Thymus (tissue), 11 donors: Measurements from ENCODE around the gene ZNF586. TPM values are rescaled to one million over a fixed set of nuclear protein-coding genes. Genes with fewer than 3 reads are reported as not detected.
A peak's percentile ranks its signal among the peaks of the same experiment; 100 is the strongest.
"Not testable (repeated sequence)": the region's sequence is repeated elsewhere in the genome, so short reads cannot be mapped to it uniquely, and the experiment has no call there.

ENCODE experiments used
- DNase-seq, 9 donors: peaks; one replicate each; pipeline ENCODE4 v3.0.0-alpha.2; 2013; ENCODE audit warnings: low spot score in 9 of 9, low read depth in 6 of 9, missing footprints in 1 of 9
- H3K27ac ChIP-seq, 2 donors: one replicate each; pipeline ENCODE4 v1.5.1; 2013; ENCODE audit warnings: control low read depth in 1 of 2, low read depth in 1 of 2, low read length in 1 of 2, mild to moderate bottlenecking in 1 of 2, moderate library complexity in 1 of 2
- H3K27me3 ChIP-seq, 2 donors: one replicate each; pipeline ENCODE4 v1.5.1; 2013; ENCODE audit warnings: low read length in 1 of 2; ENCODE audit not compliant: control insufficient read depth in 2 of 2, insufficient read depth in 1 of 2
- H3K36me3 ChIP-seq, 2 donors: one replicate each; pipeline ENCODE4 v1.5.1; 2013; ENCODE audit warnings: low read length in 1 of 2, mild to moderate bottlenecking in 1 of 2, moderate library complexity in 1 of 2; ENCODE audit not compliant: control insufficient read depth in 2 of 2, insufficient read depth in 2 of 2
- H3K4me1 ChIP-seq, 2 donors: one replicate each; pipeline ENCODE4 v1.5.1; 2013; ENCODE audit warnings: low read length in 2 of 2; ENCODE audit not compliant: control insufficient read depth in 2 of 2, insufficient read depth in 2 of 2
- H3K4me3 ChIP-seq, 2 donors: one replicate each; pipeline ENCODE4 v1.5.1; 2013; ENCODE audit warnings: low read length in 2 of 2, control low read depth in 1 of 2, mild to moderate bottlenecking in 1 of 2
- H3K9me3 ChIP-seq, 2 donors: one replicate each; pipeline ENCODE4 v1.5.1; 2013; ENCODE audit warnings: low read length in 1 of 2, mild to moderate bottlenecking in 1 of 2; ENCODE audit not compliant: control insufficient read depth in 2 of 2, insufficient read depth in 1 of 2
- WGBS: extraction: QIAGEN DNeasy Blood & Tissue Kit; methylation state at CpG from one replicate; pipeline ENCODE4 v1.1.7; 2013; 5-methylcytosine and 5-hydroxymethylcytosine counted together
- polyA plus RNA-seq: library from polyadenylated mRNA; stranded (reverse); fragments of 200-250 nt; gene quantifications from one replicate; pipeline ENCODE4 v1.2.3, GENCODE V29; 2013
- total RNA-seq: library from RNA; stranded (reverse); fragments of 120-200 nt; gene quantifications from one replicate; pipeline ENCODE4 v1.2.4, GENCODE V29; 2013
- donor health status: healthy.

ZNF586 gene
- total and polyA plus RNA-seq, 2 donors = 15.2 to 26.9 TPM

GRCh38 chr19:57815247-57816075 lies 46.0 kb downstream of the ZNF586 start:
- Histone ChIP-seq H3K27me3 (no peaks in the 10 kb centered on the region), H3K9me3 (no peaks in the 10 kb centered on the region), H3K27ac (peak overlapping the region in 1 of 2 donors; percentile 31), H3K4me1 (peaks cover 19 to 28% of the 10 kb centered on the region in 2 donors), H3K4me3 (peak overlapping the region; percentile 88 to 91), H3K36me3 (peaks cover 3% of the 10 kb centered on the region in 2 donors)
- no peak for DNase-seq
- 96% methylated on average over 17 of the region's 17 CpGs for whole genome bisulfite sequencing

GRCh38 chr19:57816652-57817051 lies 47.2 kb downstream of the ZNF586 start:
- H3K36me3 ChIP-seq = peaks cover 0 to 3% of the 10 kb centered on the region in 2 donors
- H3K4me1 ChIP-seq = peaks cover 19 to 32% of the 10 kb centered on the region in 2 donors
- DNase-seq = no peak
- H3K4me3 ChIP-seq = no peak overlapping the region
- no peaks in the 10 kb centered on the region for H3K9me3 ChIP-seq
- H3K27me3 ChIP-seq = no peaks in the 10 kb centered on the region
- WGBS = 80% methylated on average over 7 of the region's 7 CpGs
- no peak overlapping the region for H3K27ac ChIP-seq

GRCh38 chr19:57817976-57818375 lies 48.5 kb downstream of the ZNF586 start:
- Histone ChIP-seq H3K4me1 (peaks cover 15 to 21% of the 10 kb centered on the region in 2 donors), H3K27ac (no peak overlapping the region), H3K27me3 (no peaks in the 10 kb centered on the region), H3K36me3 (no peaks in the 10 kb centered on the region), H3K9me3 (no peaks in the 10 kb centered on the region), H3K4me3 (no peak overlapping the region)
- WGBS = 95% methylated on average over 14 of the region's 14 CpGs
- DNase-seq = no peak

GRCh38 chr19:57818378-57818777 lies 48.9 kb downstream of the ZNF586 start:
- Histone ChIP-seq H3K4me1 (peaks cover 15 to 19% of the 10 kb centered on the region in 2 donors), H3K9me3 (no peaks in the 10 kb centered on the region), H3K27ac (no peak overlapping the region), H3K36me3 (no peaks in the 10 kb centered on the region), H3K4me3 (no peak overlapping the region), H3K27me3 (no peaks in the 10 kb centered on the region)
- DNase-seq = no peak
- WGBS = 96% methylated on average over 7 of the region's 7 CpGs

- peak; percentile 70 to 94 (median 87) for DNase-seq
- no peaks in the 10 kb centered on the region for H3K36me3 ChIP-seq
- no peaks in the 10 kb centered on the region for H3K27me3 ChIP-seq
- under 1% methylated on average over 44 of the region's 44 CpGs for WGBS
- peak overlapping the region; percentile 82 to 89 for H3K27ac ChIP-seq
- H3K9me3 ChIP-seq = no peaks in the 10 kb centered on the region
- H3K4me1 ChIP-seq = peaks cover 9 to 11% of the 10 kb centered on the region in 2 donors
- H3K4me3 ChIP-seq = peak overlapping the region; percentile 86 to 98
Measured at GRCh38 chr19:57819475-57820148, 50.1 kb downstream of the ZNF586 start.

GRCh38 chr19:57820599-57820998 lies 51.1 kb downstream of the ZNF586 start:
- Histone ChIP-seq H3K27me3 (no peaks in the 10 kb centered on the region), H3K36me3 (no peaks in the 10 kb centered on the region), H3K4me3 (peak overlapping the region in 1 of 2 donors; percentile 86), H3K27ac (no peak overlapping the region), H3K9me3 (no peaks in the 10 kb centered on the region), H3K4me1 (peaks cover 9% of the 10 kb centered on the region in 2 donors)
- WGBS = 93% methylated on average over 6 of the region's 6 CpGs
- no peak for DNase-seq

GRCh38 chr19:57821095-57821494 lies 51.6 kb downstream of the ZNF586 start:
- WGBS = 92% methylated on average over 3 of the region's 3 CpGs
- not testable (repeated sequence) for H3K4me3 ChIP-seq, H3K27me3 ChIP-seq, H3K9me3 ChIP-seq, H3K36me3 ChIP-seq, DNase-seq, H3K27ac ChIP-seq, H3K4me1 ChIP-seq

- H3K4me3 ChIP-seq = not testable (repeated sequence)
Measured at GRCh38 chr19:57821501-57821900, 52.0 kb downstream of the ZNF586 start.

GRCh38 chr19:57823155-57823554 lies 53.7 kb downstream of the ZNF586 start:
- H3K36me3 ChIP-seq, DNase-seq, H3K27me3 ChIP-seq, H3K4me1 ChIP-seq, H3K4me3 ChIP-seq, H3K9me3 ChIP-seq, H3K27ac ChIP-seq: not testable (repeated sequence)
- WGBS = 95% methylated on average over 2 of the region's 2 CpGs

More at GRCh38 chr19:57821501-57821900, 52.0 kb downstream of the ZNF586 start:
- not testable (repeated sequence) for H3K4me1 ChIP-seq, H3K27ac ChIP-seq, H3K9me3 ChIP-seq, H3K36me3 ChIP-seq, H3K27me3 ChIP-seq, DNase-seq
- 98% methylated on average over 3 of the region's 3 CpGs for WGBS
